Natural killer cell (primary cell): ENCODE data around the gene USP35. TPM values are rescaled to one million over a fixed set of nuclear protein-coding genes. Genes with fewer than 3 reads are reported as not detected.

Source experiments
- ATAC-seq, 3 donors: fragments of 150-1000 bp in 2 of 3; fragments of 200-7000 bp in 1 of 3; cut with Tn5 transposase; 1 replicate in 1 of 3; 2 replicates in 2 of 3; pipeline ENCODE4 v1.10.0; 2021; ENCODE audit warnings: mild to moderate bottlenecking in 2 of 3, moderate library complexity in 2 of 3
- DNase-seq, 2 donors: peaks; one replicate each; pipeline versions ENCODE4 v3.0.0 to v3.0.0-alpha.2; 2013 to 2021; ENCODE audit warnings: mixed read lengths in 1 of 2
- H3K27ac ChIP-seq: one replicate; pipeline ENCODE4 v1.5.1; 2013; ENCODE audit warnings: mild to moderate bottlenecking, low read length
- H3K27me3 ChIP-seq: one replicate; pipeline ENCODE4 v1.6.1; 2013; ENCODE audit warnings: low read length; ENCODE audit not compliant: control insufficient read depth, insufficient read depth
- H3K36me3 ChIP-seq: one replicate; pipeline ENCODE4 v1.6.1; 2013; ENCODE audit warnings: low read length; ENCODE audit not compliant: control insufficient read depth, insufficient read depth
- H3K4me1 ChIP-seq: one replicate; pipeline ENCODE4 v1.6.1; 2013; ENCODE audit warnings: low read length; ENCODE audit not compliant: control insufficient read depth, insufficient read depth
- H3K4me3 ChIP-seq: one replicate; pipeline ENCODE4 v1.5.1; 2013; ENCODE audit warnings: low read length
- H3K9me3 ChIP-seq: one replicate; pipeline ENCODE4 v1.6.1; 2013; ENCODE audit warnings: low read length; ENCODE audit not compliant: control insufficient read depth, insufficient read depth
- H3K27ac Mint-ChIP-seq, 2 donors: one replicate each; pipeline ENCODE4 v1.8.0; 2022; ENCODE audit warnings: mild to moderate bottlenecking in 2 of 2, mixed read lengths in 2 of 2, moderate library complexity in 1 of 2
- H3K27me3 Mint-ChIP-seq, 2 donors: one replicate each; pipeline ENCODE4 v1.8.0; 2022; ENCODE audit warnings: low read depth in 2 of 2, mixed read lengths in 2 of 2
- H3K36me3 Mint-ChIP-seq: one replicate; pipeline ENCODE4 v1.8.0; 2022; ENCODE audit warnings: mixed read lengths
- H3K4me1 Mint-ChIP-seq, 2 donors: one replicate each; pipeline ENCODE4 v1.8.0; 2022; ENCODE audit warnings: mixed read lengths in 2 of 2
- H3K4me3 Mint-ChIP-seq: one replicate; pipeline ENCODE4 v1.8.0; 2022; ENCODE audit warnings: mild to moderate bottlenecking, moderate library complexity, mixed read lengths
- H3K9me3 Mint-ChIP-seq, 2 donors: one replicate each; pipeline ENCODE4 v1.8.0; 2022; ENCODE audit warnings: mixed read lengths in 2 of 2
- WGBS: methylation state at CpG from one replicate; pipeline ENCODE4 v1.1.7; 2013; ENCODE audit warnings: missing lambda C conversion rate; ENCODE audit not compliant: insufficient coverage; 5-methylcytosine and 5-hydroxymethylcytosine counted together
- intact Hi-C: fragments of 100-400 bp; cut with micrococcal nuclease; formaldehyde crosslinking; loops from one replicate; pipeline ENCODE4 v1.14.2; 2022
- total RNA-seq, 4 donors: library from RNA; stranded (reverse); fragments of 120-200 nt in 1 of 4; gene quantifications; one replicate each; pipeline versions ENCODE4 v1.2.3 to v1.2.4, GENCODE V29; 2013 to 2022
- TF ChIP-seq, protein P1 (sequence below): fragments of 200-600 bp; IDR thresholded peaks from one replicate; pipeline ENCODE4 v1.8.0; 2022; ENCODE audit warnings: antibody characterized with exemption

USP35 gene
- total RNA-seq, 3 donors from 2014 or later (not counting 1 experiment from before 2014, with no cell fraction given): 6.1 to 8.5 (median 8.1) TPM

DNA sequence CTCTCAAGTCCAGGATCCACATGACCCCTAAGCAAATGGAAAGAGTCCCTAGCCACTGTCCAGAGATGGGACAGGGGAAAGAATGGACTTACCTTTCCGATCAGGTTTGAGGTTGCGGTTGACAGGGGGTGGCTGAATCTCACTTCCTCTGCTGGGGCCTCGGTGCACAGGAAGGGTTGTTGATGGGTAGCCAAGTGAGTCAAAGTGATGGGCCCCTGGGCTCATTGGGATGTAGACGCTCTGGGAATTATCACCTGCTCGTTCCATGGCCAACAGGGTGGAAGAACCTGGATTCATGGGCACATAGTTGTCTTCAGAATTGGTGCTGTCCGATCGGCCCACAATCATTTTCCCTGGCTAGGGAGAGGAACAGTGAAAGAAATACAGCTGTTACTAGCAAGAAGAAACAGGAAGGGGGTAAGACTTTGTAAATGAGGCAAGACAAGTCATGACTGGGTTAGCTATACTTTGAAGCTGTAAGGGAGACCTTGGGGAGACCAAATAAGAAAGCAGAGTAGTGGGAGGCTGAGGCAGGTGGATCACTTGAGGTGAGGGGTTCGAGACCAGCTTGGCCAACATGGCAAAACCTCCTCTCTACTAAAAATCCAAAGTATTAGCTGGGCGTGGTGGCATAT lies 34.7 kb downstream of the USP35 start:
- DNase-seq (no peak), ATAC-seq (no peak)
- Mint-ChIP-seq H3K4me1 (no peaks in the 10 kb centered on the region), H3K27ac (no peak overlapping the region), H3K36me3 (no peaks in the 10 kb centered on the region), H3K27me3 (no peaks in the 10 kb centered on the region), H3K4me3 (no peak overlapping the region), H3K9me3 (no peaks in the 10 kb centered on the region)
- intact Hi-C loops: no loop called here
- H3K4me1 ChIP-seq: no peaks in the 10 kb centered on the region
- WGBS: 77% methylated on average over 9 of the region's 9 CpGs
- TF ChIP-seq, protein P1, sequence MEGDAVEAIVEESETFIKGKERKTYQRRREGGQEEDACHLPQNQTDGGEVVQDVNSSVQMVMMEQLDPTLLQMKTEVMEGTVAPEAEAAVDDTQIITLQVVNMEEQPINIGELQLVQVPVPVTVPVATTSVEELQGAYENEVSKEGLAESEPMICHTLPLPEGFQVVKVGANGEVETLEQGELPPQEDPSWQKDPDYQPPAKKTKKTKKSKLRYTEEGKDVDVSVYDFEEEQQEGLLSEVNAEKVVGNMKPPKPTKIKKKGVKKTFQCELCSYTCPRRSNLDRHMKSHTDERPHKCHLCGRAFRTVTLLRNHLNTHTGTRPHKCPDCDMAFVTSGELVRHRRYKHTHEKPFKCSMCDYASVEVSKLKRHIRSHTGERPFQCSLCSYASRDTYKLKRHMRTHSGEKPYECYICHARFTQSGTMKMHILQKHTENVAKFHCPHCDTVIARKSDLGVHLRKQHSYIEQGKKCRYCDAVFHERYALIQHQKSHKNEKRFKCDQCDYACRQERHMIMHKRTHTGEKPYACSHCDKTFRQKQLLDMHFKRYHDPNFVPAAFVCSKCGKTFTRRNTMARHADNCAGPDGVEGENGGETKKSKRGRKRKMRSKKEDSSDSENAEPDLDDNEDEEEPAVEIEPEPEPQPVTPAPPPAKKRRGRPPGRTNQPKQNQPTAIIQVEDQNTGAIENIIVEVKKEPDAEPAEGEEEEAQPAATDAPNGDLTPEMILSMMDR: no peak
- H3K27me3 ChIP-seq: no peaks in the 10 kb centered on the region
- no peaks in the 10 kb centered on the region for H3K9me3 ChIP-seq
- H3K4me3 ChIP-seq: no peak overlapping the region
- no peak overlapping the region for H3K27ac ChIP-seq
- H3K36me3 ChIP-seq: peaks cover 8% of the 10 kb centered on the region

GRCh38 chr11:78224506-78224905 lies 35.8 kb downstream of the USP35 start:
- intact Hi-C loops: no loop called here
- Histone ChIP-seq H3K27ac (no peak overlapping the region), H3K4me3 (no peak overlapping the region), H3K9me3 (no peaks in the 10 kb centered on the region), H3K4me1 (no peaks in the 10 kb centered on the region), H3K36me3 (peaks cover 8% of the 10 kb centered on the region), H3K27me3 (no peaks in the 10 kb centered on the region)
- ATAC-seq (no peak), DNase-seq (no peak)
- TF ChIP-seq, protein P1: no peak
- Mint-ChIP-seq H3K27me3 (no peaks in the 10 kb centered on the region), H3K4me1 (no peaks in the 10 kb centered on the region), H3K36me3 (no peaks in the 10 kb centered on the region), H3K27ac (peak overlapping the region in 1 of 2 donors; percentile 44), H3K9me3 (no peaks in the 10 kb centered on the region), H3K4me3 (no peak overlapping the region)
- WGBS: 97% methylated on average over 4 of the region's 4 CpGs

DNA sequence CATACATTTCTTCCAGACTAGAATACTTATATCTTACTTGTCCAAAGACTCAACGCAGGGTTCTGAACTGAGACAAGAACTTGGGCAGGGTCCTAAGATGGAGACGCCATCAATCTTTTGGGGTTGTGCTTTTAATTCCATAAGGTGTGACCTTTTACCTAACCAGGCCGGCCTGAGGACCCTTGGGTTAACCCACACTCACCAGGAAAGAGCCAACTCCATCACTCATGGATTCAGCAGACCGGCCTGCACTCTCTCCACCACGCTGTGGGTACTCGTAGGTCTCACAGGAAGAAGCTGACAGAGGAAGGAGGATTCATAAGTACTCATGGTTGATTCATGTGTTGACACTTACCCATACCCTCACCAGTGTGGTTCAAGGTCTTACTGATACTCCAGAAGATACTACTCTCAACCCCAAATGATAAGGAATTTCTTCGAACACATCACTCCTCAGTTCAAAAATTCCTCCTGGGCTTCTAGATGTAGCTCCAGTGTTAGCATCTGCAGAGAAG lies 36.2 kb downstream of the USP35 start:
- H3K27ac Mint-ChIP-seq: no peak overlapping the region
- ATAC-seq: no peak
- no peaks in the 10 kb centered on the region for H3K9me3 Mint-ChIP-seq
- Histone ChIP-seq H3K27me3 (no peaks in the 10 kb centered on the region), H3K9me3 (no peaks in the 10 kb centered on the region), H3K4me1 (no peaks in the 10 kb centered on the region), H3K36me3 (peaks cover 8% of the 10 kb centered on the region), H3K4me3 (no peak overlapping the region), H3K27ac (no peak overlapping the region)
- H3K36me3 Mint-ChIP-seq: no peaks in the 10 kb centered on the region
- TF ChIP-seq, protein P1: no peak
- no peaks in the 10 kb centered on the region for H3K27me3 Mint-ChIP-seq
- H3K4me1 Mint-ChIP-seq: no peaks in the 10 kb centered on the region
- no peak for DNase-seq
- H3K4me3 Mint-ChIP-seq: no peak overlapping the region
- intact Hi-C loops: no loop called here
- WGBS: 100% methylated on average over 3 of the region's 7 CpGs
